ENCODE results near the gene AGPAT2.

DNA sequence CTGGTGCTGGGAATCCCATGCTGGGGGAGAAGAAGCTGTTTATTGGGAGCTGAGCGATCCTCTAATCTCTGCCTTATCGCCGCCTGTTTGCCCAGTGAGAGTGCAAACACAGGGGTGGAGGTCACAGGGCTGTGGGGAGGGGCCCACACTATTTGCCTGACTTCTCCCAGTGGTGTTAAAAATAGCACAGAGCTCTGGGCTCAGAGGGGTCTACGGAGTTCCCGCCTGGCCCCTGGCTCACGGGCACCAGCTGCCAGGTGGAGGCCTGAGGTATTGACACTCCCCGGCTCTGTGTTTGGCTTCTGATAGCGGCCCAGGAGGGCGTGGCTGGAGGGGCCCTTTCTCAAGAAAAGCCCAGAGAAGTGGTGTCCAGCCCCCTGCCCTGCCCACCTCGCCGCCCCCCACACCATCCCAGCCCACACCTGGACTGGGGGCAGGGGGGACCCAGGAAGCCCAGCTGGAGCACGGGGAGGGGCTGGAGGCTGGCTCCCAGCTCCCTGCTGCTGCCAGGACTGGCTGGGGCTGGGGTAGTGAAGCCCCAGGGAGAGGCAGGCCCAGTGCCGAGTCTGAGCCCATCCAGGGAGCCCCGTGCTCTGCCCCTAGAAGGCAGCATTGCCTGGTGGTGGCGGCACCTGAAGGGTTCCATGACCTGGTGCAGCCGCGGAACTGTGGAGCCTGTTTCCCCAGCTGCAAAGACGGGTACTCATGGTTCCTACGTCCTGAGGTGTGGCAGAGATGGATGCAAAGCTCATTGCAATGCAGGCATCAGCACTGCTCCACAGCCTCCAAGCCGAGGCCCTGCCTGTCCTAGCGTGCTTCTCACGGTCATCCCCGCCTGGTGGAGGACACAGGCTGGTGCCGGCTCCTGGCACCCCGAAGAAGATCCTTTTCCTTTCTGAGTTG is 60.3 kb downstream of the AGPAT2 start:
- TF ChIP-seq GATA3 (IDR thresholded peaks at IDR 0.05; ENCODE audit: low read depth, low read length) = no peak
- TF ChIP-seq GATA2 (IDR thresholded peaks at IDR 0.05; ENCODE audit: low read depth, low read length) = no peak

Data from SH-SY5Y (cell line).